ENCODE measurements around the gene NUDT3. TPM values are rescaled to one million over a fixed set of nuclear protein-coding genes. Genes with fewer than 3 reads are reported as not detected.

The NUDT3 gene
- total and polyA plus RNA-seq, 9 of the 15 experiments (the other 6 are each of a cell fraction or from before 2014, with no cell fraction given), result 5.4 to 81.2 (median 56.4) TPM

GRCh38 chr6:34318499-34319470 is 73.7 kb downstream of the NUDT3 start (continued):
- TF ChIP-seq, protein P1, sequence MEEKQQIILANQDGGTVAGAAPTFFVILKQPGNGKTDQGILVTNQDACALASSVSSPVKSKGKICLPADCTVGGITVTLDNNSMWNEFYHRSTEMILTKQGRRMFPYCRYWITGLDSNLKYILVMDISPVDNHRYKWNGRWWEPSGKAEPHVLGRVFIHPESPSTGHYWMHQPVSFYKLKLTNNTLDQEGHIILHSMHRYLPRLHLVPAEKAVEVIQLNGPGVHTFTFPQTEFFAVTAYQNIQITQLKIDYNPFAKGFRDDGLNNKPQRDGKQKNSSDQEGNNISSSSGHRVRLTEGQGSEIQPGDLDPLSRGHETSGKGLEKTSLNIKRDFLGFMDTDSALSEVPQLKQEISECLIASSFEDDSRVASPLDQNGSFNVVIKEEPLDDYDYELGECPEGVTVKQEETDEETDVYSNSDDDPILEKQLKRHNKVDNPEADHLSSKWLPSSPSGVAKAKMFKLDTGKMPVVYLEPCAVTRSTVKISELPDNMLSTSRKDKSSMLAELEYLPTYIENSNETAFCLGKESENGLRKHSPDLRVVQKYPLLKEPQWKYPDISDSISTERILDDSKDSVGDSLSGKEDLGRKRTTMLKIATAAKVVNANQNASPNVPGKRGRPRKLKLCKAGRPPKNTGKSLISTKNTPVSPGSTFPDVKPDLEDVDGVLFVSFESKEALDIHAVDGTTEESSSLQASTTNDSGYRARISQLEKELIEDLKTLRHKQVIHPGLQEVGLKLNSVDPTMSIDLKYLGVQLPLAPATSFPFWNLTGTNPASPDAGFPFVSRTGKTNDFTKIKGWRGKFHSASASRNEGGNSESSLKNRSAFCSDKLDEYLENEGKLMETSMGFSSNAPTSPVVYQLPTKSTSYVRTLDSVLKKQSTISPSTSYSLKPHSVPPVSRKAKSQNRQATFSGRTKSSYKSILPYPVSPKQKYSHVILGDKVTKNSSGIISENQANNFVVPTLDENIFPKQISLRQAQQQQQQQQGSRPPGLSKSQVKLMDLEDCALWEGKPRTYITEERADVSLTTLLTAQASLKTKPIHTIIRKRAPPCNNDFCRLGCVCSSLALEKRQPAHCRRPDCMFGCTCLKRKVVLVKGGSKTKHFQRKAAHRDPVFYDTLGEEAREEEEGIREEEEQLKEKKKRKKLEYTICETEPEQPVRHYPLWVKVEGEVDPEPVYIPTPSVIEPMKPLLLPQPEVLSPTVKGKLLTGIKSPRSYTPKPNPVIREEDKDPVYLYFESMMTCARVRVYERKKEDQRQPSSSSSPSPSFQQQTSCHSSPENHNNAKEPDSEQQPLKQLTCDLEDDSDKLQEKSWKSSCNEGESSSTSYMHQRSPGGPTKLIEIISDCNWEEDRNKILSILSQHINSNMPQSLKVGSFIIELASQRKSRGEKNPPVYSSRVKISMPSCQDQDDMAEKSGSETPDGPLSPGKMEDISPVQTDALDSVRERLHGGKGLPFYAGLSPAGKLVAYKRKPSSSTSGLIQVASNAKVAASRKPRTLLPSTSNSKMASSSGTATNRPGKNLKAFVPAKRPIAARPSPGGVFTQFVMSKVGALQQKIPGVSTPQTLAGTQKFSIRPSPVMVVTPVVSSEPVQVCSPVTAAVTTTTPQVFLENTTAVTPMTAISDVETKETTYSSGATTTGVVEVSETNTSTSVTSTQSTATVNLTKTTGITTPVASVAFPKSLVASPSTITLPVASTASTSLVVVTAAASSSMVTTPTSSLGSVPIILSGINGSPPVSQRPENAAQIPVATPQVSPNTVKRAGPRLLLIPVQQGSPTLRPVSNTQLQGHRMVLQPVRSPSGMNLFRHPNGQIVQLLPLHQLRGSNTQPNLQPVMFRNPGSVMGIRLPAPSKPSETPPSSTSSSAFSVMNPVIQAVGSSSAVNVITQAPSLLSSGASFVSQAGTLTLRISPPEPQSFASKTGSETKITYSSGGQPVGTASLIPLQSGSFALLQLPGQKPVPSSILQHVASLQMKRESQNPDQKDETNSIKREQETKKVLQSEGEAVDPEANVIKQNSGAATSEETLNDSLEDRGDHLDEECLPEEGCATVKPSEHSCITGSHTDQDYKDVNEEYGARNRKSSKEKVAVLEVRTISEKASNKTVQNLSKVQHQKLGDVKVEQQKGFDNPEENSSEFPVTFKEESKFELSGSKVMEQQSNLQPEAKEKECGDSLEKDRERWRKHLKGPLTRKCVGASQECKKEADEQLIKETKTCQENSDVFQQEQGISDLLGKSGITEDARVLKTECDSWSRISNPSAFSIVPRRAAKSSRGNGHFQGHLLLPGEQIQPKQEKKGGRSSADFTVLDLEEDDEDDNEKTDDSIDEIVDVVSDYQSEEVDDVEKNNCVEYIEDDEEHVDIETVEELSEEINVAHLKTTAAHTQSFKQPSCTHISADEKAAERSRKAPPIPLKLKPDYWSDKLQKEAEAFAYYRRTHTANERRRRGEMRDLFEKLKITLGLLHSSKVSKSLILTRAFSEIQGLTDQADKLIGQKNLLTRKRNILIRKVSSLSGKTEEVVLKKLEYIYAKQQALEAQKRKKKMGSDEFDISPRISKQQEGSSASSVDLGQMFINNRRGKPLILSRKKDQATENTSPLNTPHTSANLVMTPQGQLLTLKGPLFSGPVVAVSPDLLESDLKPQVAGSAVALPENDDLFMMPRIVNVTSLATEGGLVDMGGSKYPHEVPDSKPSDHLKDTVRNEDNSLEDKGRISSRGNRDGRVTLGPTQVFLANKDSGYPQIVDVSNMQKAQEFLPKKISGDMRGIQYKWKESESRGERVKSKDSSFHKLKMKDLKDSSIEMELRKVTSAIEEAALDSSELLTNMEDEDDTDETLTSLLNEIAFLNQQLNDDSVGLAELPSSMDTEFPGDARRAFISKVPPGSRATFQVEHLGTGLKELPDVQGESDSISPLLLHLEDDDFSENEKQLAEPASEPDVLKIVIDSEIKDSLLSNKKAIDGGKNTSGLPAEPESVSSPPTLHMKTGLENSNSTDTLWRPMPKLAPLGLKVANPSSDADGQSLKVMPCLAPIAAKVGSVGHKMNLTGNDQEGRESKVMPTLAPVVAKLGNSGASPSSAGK (IDR thresholded peaks at IDR 0.05), result no peak
- TF ChIP-seq ETV1 (tag; conservative IDR thresholded peaks at IDR 0.05; ENCODE audit: low read depth) (0 out of 2 replicates have a peak, but pooled peaks have one; percentile 19), BHLHE40 (IDR thresholded peaks at IDR 0.05; ENCODE audit: low read length) (0 out of 2 replicates have a peak, but pooled peaks have one; percentile 6), ZNF717 (CRISPR knock-in tag; IDR thresholded peaks at IDR 0.05) (no peak), ELK1 (CRISPR knock-in tag; IDR thresholded peaks at IDR 0.05) (no peak), ZNF174 (CRISPR knock-in tag; IDR thresholded peaks at IDR 0.05) (no peak), NFYB (IDR thresholded peaks at IDR 0.05; ENCODE audit: extremely low read depth, insufficient read length) (no peak), IRF9 (tag; IDR thresholded peaks at IDR 0.05) (no peak), PRMT5 (CRISPR knock-in tag; IDR thresholded peaks at IDR 0.05) (no peak), FOXK1 (CRISPR knock-in tag; IDR thresholded peaks at IDR 0.05; ENCODE audit: borderline replicate concordance) (no peak), ARID1B (IDR thresholded peaks at IDR 0.05) (peak; percentile 86), MTA3 (IDR thresholded peaks at IDR 0.05; ENCODE audit: borderline replicate concordance) (peak; percentile 39; the same call in 1 of the 2 replicates), LEF1 (IDR thresholded peaks at IDR 0.05) (no peak), MBD2 (IDR thresholded peaks at IDR 0.05; ENCODE audit: borderline replicate concordance, low read depth) (no peak)
